HUDEP-2 (cell line): ENCODE measurements around the gene RNF213.

ENCODE experiments used
- DNase-seq, 76 experiments: peaks; one replicate each; lab custom pipeline; 2025; ENCODE audit not compliant: unreplicated experiment in 76 of 76; lab: John Stamatoyannopoulos, UW

RNF213 gene

GRCh38 chr17:80345321-80345720 is 84.7 kb downstream of the RNF213 start:
- no peak for DNase-seq

- DNase-seq = no peak
Measured at GRCh38 chr17:80345841-80346497, 85.3 kb downstream of the RNF213 start.

GRCh38 chr17:80346498-80347275 is 86.0 kb downstream of the RNF213 start:
- no peak for DNase-seq

GRCh38 chr17:80347536-80347935 is 86.9 kb downstream of the RNF213 start:
- DNase-seq = no peak

- no peak for DNase-seq
Measured at GRCh38 chr17:80347948-80348351, 87.3 kb downstream of the RNF213 start.

- DNase-seq = no peak
Measured at GRCh38 chr17:80348551-80349150, 88.0 kb downstream of the RNF213 start.

GRCh38 chr17:80349151-80349651 is 88.5 kb downstream of the RNF213 start:
- DNase-seq = no peak

GRCh38 chr17:80349751-80350150 is 89.1 kb downstream of the RNF213 start:
- no peak for DNase-seq

GRCh38 chr17:80352216-80352895 is 91.7 kb downstream of the RNF213 start:
- no peak for DNase-seq

- DNase-seq = no peak
Measured at GRCh38 chr17:80352991-80353665, 92.5 kb downstream of the RNF213 start.

- no peak for DNase-seq
Measured at GRCh38 chr17:80353718-80354275, 93.1 kb downstream of the RNF213 start.

GRCh38 chr17:80354336-80354735 is 93.7 kb downstream of the RNF213 start:
- DNase-seq = no peak

GRCh38 chr17:80356231-80356856 is 95.7 kb downstream of the RNF213 start:
- DNase-seq = no peak

GRCh38 chr17:80358131-80358530 is 97.5 kb downstream of the RNF213 start:
- DNase-seq = no peak

- DNase-seq = no peak
Measured at GRCh38 chr17:80358861-80359260, 98.2 kb downstream of the RNF213 start.

GRCh38 chr17:80359422-80360110 is 98.9 kb downstream of the RNF213 start:
- no peak for DNase-seq

- DNase-seq = no peak
Measured at GRCh38 chr17:80360396-80360795, 99.7 kb downstream of the RNF213 start.

- peak in 3 of 76 experiments; percentile 14 to 25 (median 14) for DNase-seq
Measured at GRCh38 chr17:80361495-80362220, 101.0 kb downstream of the RNF213 start.
